ENCODE data around the gene FOXP2. TPM values are rescaled to one million over a fixed set of nuclear protein-coding genes. Genes with fewer than 3 reads are reported as not detected.

Gene FOXP2
- total and polyA plus RNA-seq, 2 donors (not counting 1 experiment from before 2014, with no cell fraction given), result not detected

GRCh38 chr7:114645451-114645850, 230.8 kb downstream of the FOXP2 start:
- H3K27me3 ChIP-seq (replicated peaks in 1 of 4; ENCODE audit: control extremely low read depth in 1 of 4, control insufficient read depth in 3 of 4, insufficient read depth in 4 of 4, low read length in 3 of 4), result no peaks in the 10 kb centered on the region
- ChIA-PET CTCF (no interaction called here), POLR2A (no interaction called here)
- Mint-ChIP-seq H3K27ac (no peak overlapping the region), H3K27me3 (no peaks in the 10 kb centered on the region), H3K4me1 (no peaks in the 10 kb centered on the region), H3K9me3 (ENCODE audit: insufficient read depth) (no peaks in the 10 kb centered on the region), H3K4me3 (no peak overlapping the region)
- H3K36me3 ChIP-seq (replicated peaks in 1 of 2; ENCODE audit: control extremely low read depth in 1 of 2, control insufficient read depth in 1 of 2, extremely low read depth in 1 of 2, insufficient read depth in 2 of 2, low read length in 1 of 2), result no peaks in the 10 kb centered on the region
- no peaks in the 10 kb centered on the region for H3K4me1 ChIP-seq (ENCODE audit: control insufficient read depth in 2 of 2, insufficient read depth in 2 of 2, low read length in 2 of 2)
- TF ChIP-seq, protein P1, sequence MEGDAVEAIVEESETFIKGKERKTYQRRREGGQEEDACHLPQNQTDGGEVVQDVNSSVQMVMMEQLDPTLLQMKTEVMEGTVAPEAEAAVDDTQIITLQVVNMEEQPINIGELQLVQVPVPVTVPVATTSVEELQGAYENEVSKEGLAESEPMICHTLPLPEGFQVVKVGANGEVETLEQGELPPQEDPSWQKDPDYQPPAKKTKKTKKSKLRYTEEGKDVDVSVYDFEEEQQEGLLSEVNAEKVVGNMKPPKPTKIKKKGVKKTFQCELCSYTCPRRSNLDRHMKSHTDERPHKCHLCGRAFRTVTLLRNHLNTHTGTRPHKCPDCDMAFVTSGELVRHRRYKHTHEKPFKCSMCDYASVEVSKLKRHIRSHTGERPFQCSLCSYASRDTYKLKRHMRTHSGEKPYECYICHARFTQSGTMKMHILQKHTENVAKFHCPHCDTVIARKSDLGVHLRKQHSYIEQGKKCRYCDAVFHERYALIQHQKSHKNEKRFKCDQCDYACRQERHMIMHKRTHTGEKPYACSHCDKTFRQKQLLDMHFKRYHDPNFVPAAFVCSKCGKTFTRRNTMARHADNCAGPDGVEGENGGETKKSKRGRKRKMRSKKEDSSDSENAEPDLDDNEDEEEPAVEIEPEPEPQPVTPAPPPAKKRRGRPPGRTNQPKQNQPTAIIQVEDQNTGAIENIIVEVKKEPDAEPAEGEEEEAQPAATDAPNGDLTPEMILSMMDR (IDR thresholded peaks at IDR 0.05), result no peak
- TF ChIP-seq EZH2 (IDR thresholded peaks at IDR 0.05; ENCODE audit: borderline replicate concordance, insufficient read depth, low read depth, low read length, poor library complexity, severe bottlenecking), result no peak
- ATAC-seq (ENCODE audit: low read depth), result no peak
- H2AFZ ChIP-seq (ENCODE audit: insufficient read depth, low read depth, low read length, poor library complexity, severe bottlenecking), result no peak overlapping the region
- H3K79me2 ChIP-seq (ENCODE audit: control insufficient read depth, insufficient read depth, low read length), result no peaks in the 10 kb centered on the region
- H3K4me3 ChIP-seq (ENCODE audit: control extremely low read depth in 1 of 5, extremely low read depth in 1 of 5, insufficient read depth in 1 of 5, low read depth in 2 of 5, low read length in 4 of 5), result no peak overlapping the region
- no peak overlapping the region for H3K4me2 ChIP-seq (replicated peaks; ENCODE audit: low read depth, low read length, poor library complexity, severe bottlenecking)
- no peak for DNase-seq
- intact Hi-C loops (cut with micrococcal nuclease), result no loop called here
- H4K20me1 ChIP-seq (ENCODE audit: control insufficient read depth, insufficient read depth, low read length, poor library complexity, severe bottlenecking), result no peaks in the 10 kb centered on the region
- H3K9me3 ChIP-seq (ENCODE audit: control extremely low read depth in 1 of 3, control insufficient read depth in 2 of 3, insufficient read depth in 1 of 3, low read length in 2 of 3), result no peaks in the 10 kb centered on the region
- no peak overlapping the region for H3K9ac ChIP-seq (ENCODE audit: low read length)
- no peak overlapping the region for H3K27ac ChIP-seq (ENCODE audit: low read length in 2 of 2)

GRCh38 chr7:114647518-114647917, 232.9 kb downstream of the FOXP2 start:
- Histone ChIP-seq H3K27ac (ENCODE audit: low read length in 2 of 2) (no peak overlapping the region), H3K4me1 (ENCODE audit: control insufficient read depth in 2 of 2, insufficient read depth in 2 of 2, low read length in 2 of 2) (no peaks in the 10 kb centered on the region), H4K20me1 (ENCODE audit: control insufficient read depth, insufficient read depth, low read length, poor library complexity, severe bottlenecking) (no peaks in the 10 kb centered on the region), H3K79me2 (ENCODE audit: control insufficient read depth, insufficient read depth, low read length) (no peaks in the 10 kb centered on the region), H2AFZ (ENCODE audit: insufficient read depth, low read depth, low read length, poor library complexity, severe bottlenecking) (no peak overlapping the region), H3K9me3 (ENCODE audit: control extremely low read depth in 1 of 3, control insufficient read depth in 2 of 3, insufficient read depth in 1 of 3, low read length in 2 of 3) (no peaks in the 10 kb centered on the region), H3K4me2 (replicated peaks; ENCODE audit: low read depth, low read length, poor library complexity, severe bottlenecking) (no peak overlapping the region), H3K9ac (ENCODE audit: low read length) (no peak overlapping the region), H3K36me3 (replicated peaks in 1 of 2; ENCODE audit: control extremely low read depth in 1 of 2, control insufficient read depth in 1 of 2, extremely low read depth in 1 of 2, insufficient read depth in 2 of 2, low read length in 1 of 2) (no peaks in the 10 kb centered on the region), H3K4me3 (ENCODE audit: control extremely low read depth in 1 of 5, extremely low read depth in 1 of 5, insufficient read depth in 1 of 5, low read depth in 2 of 5, low read length in 4 of 5) (no peak overlapping the region), H3K27me3 (replicated peaks in 1 of 4; ENCODE audit: control extremely low read depth in 1 of 4, control insufficient read depth in 3 of 4, insufficient read depth in 4 of 4, low read length in 3 of 4) (no peaks in the 10 kb centered on the region)
- ATAC-seq (ENCODE audit: low read depth) (no peak), DNase-seq (no peak)
- H3K9me3 Mint-ChIP-seq (ENCODE audit: insufficient read depth), result no peaks in the 10 kb centered on the region
- no peak overlapping the region for H3K4me3 Mint-ChIP-seq
- H3K4me1 Mint-ChIP-seq, result no peaks in the 10 kb centered on the region
- no peaks in the 10 kb centered on the region for H3K27me3 Mint-ChIP-seq
- TF ChIP-seq, protein P1 (IDR thresholded peaks at IDR 0.05), result no peak
- TF ChIP-seq EZH2 (IDR thresholded peaks at IDR 0.05; ENCODE audit: borderline replicate concordance, insufficient read depth, low read depth, low read length, poor library complexity, severe bottlenecking), result no peak
- ChIA-PET POLR2A (no interaction called here), CTCF (no interaction called here)
- intact Hi-C loops (cut with micrococcal nuclease), result no loop called here
- H3K27ac Mint-ChIP-seq, result no peak overlapping the region

Measured in B cell (primary cell).